Heart right ventricle (tissue), 16 donors: ENCODE measurements around the gene RUSC1. TPM values are rescaled to one million over a fixed set of nuclear protein-coding genes. Genes with fewer than 3 reads are reported as not detected.

ENCODE experiments used
- ATAC-seq, 8 donors: fragments of 200-7000 bp; cut with Tn5 transposase; one replicate each; pipeline ENCODE4 v1.9.1; 2020; ENCODE audit warnings: mild to moderate bottlenecking in 8 of 8, moderate library complexity in 8 of 8, moderate number of reproducible peaks in 1 of 8
- DNase-seq, 2 donors: peaks; one replicate each; pipeline ENCODE4 v3.0.0-alpha.2; 2020
- H3K27ac ChIP-seq, 10 donors: fragments of 200-600 bp; sonication (generic) in 2 of 10; one replicate each; pipeline versions ENCODE4 v1.5.0 to v1.8.0; 2020 to 2022; ENCODE audit warnings: mild to moderate bottlenecking in 3 of 10
- H3K27me3 ChIP-seq, 7 donors: fragments of 200-600 bp; one replicate each; pipeline ENCODE4 v1.8.0; 2021 to 2022; ENCODE audit warnings: mild to moderate bottlenecking in 2 of 7
- H3K36me3 ChIP-seq, 9 donors: fragments of 200-600 bp; sonication (generic) in 1 of 9; one replicate each; pipeline versions ENCODE4 v1.5.0 to v1.8.0; 2020 to 2022; ENCODE audit warnings: mild to moderate bottlenecking in 2 of 9
- H3K4me1 ChIP-seq, 9 donors: fragments of 200-600 bp; sonication (generic) in 1 of 9; one replicate each; pipeline versions ENCODE4 v1.5.0 to v1.8.0; 2020 to 2022; ENCODE audit warnings: mild to moderate bottlenecking in 4 of 9
- H3K4me3 ChIP-seq, 10 donors: fragments of 200-600 bp; sonication (generic) in 2 of 10; one replicate each; pipeline versions ENCODE4 v1.5.0 to v1.8.0; 2020 to 2022; ENCODE audit warnings: mild to moderate bottlenecking in 7 of 10, moderate library complexity in 2 of 10
- H3K9me3 ChIP-seq, 11 donors: fragments of 200-600 bp in 10 of 11; sonication (generic) in 2 of 11; one replicate each; pipeline versions ENCODE4 v1.5.0 to v1.8.0; 2013 to 2022; ENCODE audit warnings: mild to moderate bottlenecking in 2 of 11, control low read depth in 1 of 11, moderate library complexity in 1 of 11
- CTCF ChIP-seq, 9 donors: fragments of 200-600 bp; sonication (generic) in 2 of 9; IDR thresholded peaks; one replicate each; pipeline versions ENCODE4 v1.5.0 to v1.8.0; 2021 to 2022; ENCODE audit warnings: antibody characterized with exemption in 9 of 9, mild to moderate bottlenecking in 5 of 9, moderate library complexity in 1 of 9
- WGBS, 2 donors: extraction: QIAGEN DNeasy Blood & Tissue Kit; methylation state at CpG; one replicate each; pipeline ENCODE4 v1.1.7; 2013; ENCODE audit warnings: inconsistent platforms in 1 of 2; 5-methylcytosine and 5-hydroxymethylcytosine counted together
- intact Hi-C, 10 donors: fragments of 100-400 bp; cut with DNase I; formaldehyde crosslinking; loops; one replicate each; pipeline versions ENCODE4 v1.11.1 to v1.14.2; 2022
- polyA plus RNA-seq, 2 donors: library from polyadenylated mRNA; stranded (reverse); fragments of 200-250 nt; gene quantifications; one replicate each; pipeline ENCODE4 v1.2.3, GENCODE V29; 2013
- total RNA-seq, 10 donors: library from RNA; stranded (reverse); fragmentation: NEBNext Ultra II Directional in 3 of 10; extraction: Animal tissue kit (Norgen Biotek cat#: 25700) in 3 of 10; gene quantifications; one replicate each; pipeline versions ENCODE4 v1.2.1 to v1.2.4, GENCODE V29; 2021 to 2023
- donor health status: Arrhythmogenic right ventricular cardiomyopathy.
- donor health status: ischemic (EF 13 %, LVEDD 7.1; RV severe dilation, severe dysfunction).
- donor health status: healthy with polysubstance abuse.
- donor health status: DM: no; HTN: yes; CAD: no.
- donor health status: DM: no; HTN: no; CAD: no.
- donor health status: ischemic (EF 25% LVEDD 6.9; RV normal size, moderate dysfunction).
- donor health status: ischemic (EF 25% LVEDD 5.7; RV mildly dilated, moderate dysfunction).
- donor health status: healthy.
- donor health status: DM: yes; HTN: yes; CAD: no.
- donor health status: Ischemic cardiomyopathy.
- donor health status: ischemic (EF 35%, LVEDD 5.7; RV mildly dilated, moderate dysfunction).
- donor health status: nonischemic (EF 11% LVEDD 7.7; RV severe dilation, severe dysfunction).
- donor health status: DM: yes; HTN: yes; CAD: no.
- donor health status: PGD.
- donor health status: ischemic (EF 29% LVEDD 5.4; RV normal size, mild dysfunction).
- donor health status: nonischemic (EF 23%, LVEDD 6.1; RV moderate dilation, normal function).

Gene RUSC1
- total and polyA plus RNA-seq, 12 donors, result 11.4 to 26.4 (median 16.2) TPM

- TF ChIP-seq CTCF (IDR thresholded peaks at IDR 0.05), result no peak
- peaks cover 0 to 15% (median 14%) of the 10 kb centered on the region in 9 donors for H3K4me1 ChIP-seq
- ATAC-seq (no peak), DNase-seq (no peak)
- H3K27ac ChIP-seq, result no peak overlapping the region
- WGBS, 2 donors, result 79 to 88% methylated on average over 11 of the region's 11 CpGs
- no peaks in the 10 kb centered on the region for H3K36me3 ChIP-seq
- no peak overlapping the region for H3K4me3 ChIP-seq
- intact Hi-C loops, result loop anchor here in 1 of 10 donors (5.0 kb wide), 1 partner anchor 32 kb away; the partner anchor contains the start of gene CLK2
- H3K9me3 ChIP-seq, result no peaks in the 10 kb centered on the region
- H3K27me3 ChIP-seq, result peaks cover 0 to 4% (median 0%) of the 10 kb centered on the region in 7 donors
Observed at GRCh38 chr1:155304558-155305063, 16.1 kb upstream of the RUSC1 start.

GRCh38 chr1:155305881-155306391 lies 14.8 kb upstream of the RUSC1 start:
- no peak overlapping the region for H3K27ac ChIP-seq
- peaks cover 0 to 28% (median 27%) of the 10 kb centered on the region in 9 donors for H3K4me1 ChIP-seq
- intact Hi-C loops, result loop anchor here in 1 of 10 donors (5.0 kb wide), 1 partner anchor 34 kb away; the partner anchor contains the start of gene CLK2
- H3K36me3 ChIP-seq, result peaks cover 0 to 10% (median 0%) of the 10 kb centered on the region in 9 donors
- no peak for DNase-seq
- WGBS, 2 donors, result 68 to 72% methylated on average over 7 of the region's 7 CpGs
- TF ChIP-seq CTCF (IDR thresholded peaks at IDR 0.05), result no peak
- no peaks in the 10 kb centered on the region for H3K27me3 ChIP-seq
- no peak overlapping the region for H3K4me3 ChIP-seq
- ATAC-seq, result no peak
- H3K9me3 ChIP-seq, result no peaks in the 10 kb centered on the region

- WGBS, 2 donors, result 43 to 54% methylated on average over 6 of the region's 6 CpGs
- peak in 8 of 9 donors; percentile 12 to 59 (median 46) for TF ChIP-seq CTCF (IDR thresholded peaks at IDR 0.05)
- Histone ChIP-seq H3K4me1 (peaks cover 0 to 40% (median 36%) of the 10 kb centered on the region in 9 donors), H3K27me3 (no peaks in the 10 kb centered on the region), H3K9me3 (no peaks in the 10 kb centered on the region), H3K4me3 (no peak overlapping the region), H3K36me3 (peaks cover 0 to 24% (median 0%) of the 10 kb centered on the region in 9 donors), H3K27ac (peak overlapping the region in 2 of 10 donors; percentile 91)
- ATAC-seq (no peak), DNase-seq (no peak)
- intact Hi-C loops, result loop anchor here in 1 of 10 donors (5.0 kb wide), 1 partner anchor 35 kb away; the partner anchor contains the start of gene CLK2
Observed at GRCh38 chr1:155307247-155307740, 13.4 kb upstream of the RUSC1 start.

- peak; percentile 98 to 99 for DNase-seq
- WGBS, 2 donors, result 0% methylated on average over 51 of the region's 51 CpGs
- intact Hi-C loops, result loop anchor here in 5 of 10 donors (1.0 to 5.0 kb wide), 6 partner anchors 16 to 53 kb away; partner anchors contain the start of genes CLK2 (in 3 of the 5), HCN3 (in 2 of the 5) and ENTREP3 (in 1 of the 5)
- H3K27me3 ChIP-seq, result no peaks in the 10 kb centered on the region
- H3K4me1 ChIP-seq, result peaks cover 0 to 40% (median 36%) of the 10 kb centered on the region in 9 donors
- H3K9me3 ChIP-seq, result no peaks in the 10 kb centered on the region
- peak within 1 kb of the TSS; percentile 53 to 99 (median 81) for H3K4me3 ChIP-seq
- TF ChIP-seq CTCF (IDR thresholded peaks at IDR 0.05), result peak in 3 of 9 donors; percentile 3 to 26 (median 19)
- peaks cover 0 to 38% (median 0%) of the 10 kb centered on the region in 9 donors for H3K36me3 ChIP-seq
- H3K27ac ChIP-seq, result peak within 1 kb of the TSS; percentile 74 to 97 (median 92)
- ATAC-seq, result peak; percentile 99 to 100 (median 99)
Observed at GRCh38 chr1:155308493-155309422, 11.9 kb upstream of the RUSC1 start, which contains the start of gene FDPS. Gene FDPS (plus strand): TSS chr1:155308866. CDS start chr1:155309790, 924 bp downstream.
